Calu3 (cell line): ENCODE data around the gene KAZN. TPM values are rescaled to one million over a fixed set of nuclear protein-coding genes. Genes with fewer than 3 reads are reported as not detected.

Source experiments
- BruUV-seq: library from RNA; stranded (reverse); fragments of 400-500 nt; replicated peaks from 2 replicates; lab custom pipeline; 2021; lab: Mats Ljungman, UMichigan
- CTCF ChIA-PET: fragments of 300-600 bp; sonication (Branson Sonifier 250); formaldehyde crosslinking; loops from one replicate; lab custom pipeline; 2022; ENCODE audit warnings: antibody characterized with exemption; lab: Charles Lee
- DNase-seq: peaks from one replicate; pipeline ENCODE4 v3.0.0; 2022
- H3K27ac Mint-ChIP-seq: one replicate; pipeline ENCODE4 v1.8.0; 2022; ENCODE audit warnings: mixed read lengths; ENCODE audit not compliant: unreplicated experiment
- H3K27me3 Mint-ChIP-seq: one replicate; pipeline ENCODE4 v1.8.0; 2022; ENCODE audit warnings: mixed read lengths; ENCODE audit not compliant: unreplicated experiment
- H3K36me3 Mint-ChIP-seq: one replicate; pipeline ENCODE4 v1.8.0; 2022; ENCODE audit warnings: mild to moderate bottlenecking, moderate library complexity, mixed read lengths; ENCODE audit not compliant: insufficient read depth, unreplicated experiment
- H3K4me1 Mint-ChIP-seq: one replicate; pipeline ENCODE4 v1.8.0; 2022; ENCODE audit warnings: mild to moderate bottlenecking, low read depth, mixed read lengths; ENCODE audit not compliant: unreplicated experiment
- H3K4me3 Mint-ChIP-seq: one replicate; pipeline ENCODE4 v1.8.0; 2022; ENCODE audit warnings: mild to moderate bottlenecking, low read depth, moderate library complexity, mixed read lengths; ENCODE audit not compliant: unreplicated experiment
- H3K9me3 Mint-ChIP-seq: one replicate; pipeline ENCODE4 v1.8.0; 2022; ENCODE audit warnings: low read depth, mixed read lengths; ENCODE audit not compliant: unreplicated experiment
- intact Hi-C: fragments of 100-400 bp; cut with micrococcal nuclease; formaldehyde crosslinking; loops from one replicate; pipeline ENCODE4 v1.10.0; 2022; ENCODE audit not compliant: unreplicated experiment
- total RNA-seq: library from RNA; stranded (reverse); gene quantifications from 2 replicates; pipeline ENCODE4 v1.2.3, GENCODE V29; 2022
- TF ChIP-seq, protein P1 (sequence below): fragments of 200-600 bp; IDR thresholded peaks from one replicate; pipeline ENCODE4 v1.8.0; 2022; ENCODE audit warnings: antibody characterized with exemption; ENCODE audit not compliant: unreplicated experiment

KAZN gene
- total RNA-seq, 1 experiment from 2014 or later = 3.6 TPM

DNA sequence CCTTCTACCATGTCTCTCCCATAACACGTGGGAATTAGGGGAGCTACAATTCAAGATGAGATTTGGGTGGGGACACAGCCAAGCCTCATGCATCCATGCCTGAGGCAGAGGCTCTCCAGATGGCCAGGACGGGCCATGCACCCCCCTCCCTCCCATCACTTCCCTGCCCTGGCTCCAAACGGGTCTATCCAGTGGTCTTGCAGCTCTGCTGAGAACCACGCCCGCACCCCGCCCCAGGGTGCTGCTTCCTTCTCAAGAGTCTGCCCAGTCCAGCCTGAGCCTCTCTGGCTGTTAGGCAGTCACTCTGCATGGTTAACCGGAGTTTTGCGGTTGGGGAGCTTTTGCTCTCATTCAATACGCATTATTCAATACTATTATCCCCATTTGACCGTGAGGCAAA lies 423.6 kb downstream of the KAZN start:
- H3K4me3 Mint-ChIP-seq = no peak overlapping the region
- H3K9me3 Mint-ChIP-seq = no peaks in the 10 kb centered on the region
- BruUV-seq = no TSS peak
- no peaks in the 10 kb centered on the region for H3K27me3 Mint-ChIP-seq
- no peak overlapping the region for H3K27ac Mint-ChIP-seq
- intact Hi-C loops = no loop called here
- CTCF ChIA-PET = no interaction called here
- DNase-seq = no peak
- TF ChIP-seq, protein P1, sequence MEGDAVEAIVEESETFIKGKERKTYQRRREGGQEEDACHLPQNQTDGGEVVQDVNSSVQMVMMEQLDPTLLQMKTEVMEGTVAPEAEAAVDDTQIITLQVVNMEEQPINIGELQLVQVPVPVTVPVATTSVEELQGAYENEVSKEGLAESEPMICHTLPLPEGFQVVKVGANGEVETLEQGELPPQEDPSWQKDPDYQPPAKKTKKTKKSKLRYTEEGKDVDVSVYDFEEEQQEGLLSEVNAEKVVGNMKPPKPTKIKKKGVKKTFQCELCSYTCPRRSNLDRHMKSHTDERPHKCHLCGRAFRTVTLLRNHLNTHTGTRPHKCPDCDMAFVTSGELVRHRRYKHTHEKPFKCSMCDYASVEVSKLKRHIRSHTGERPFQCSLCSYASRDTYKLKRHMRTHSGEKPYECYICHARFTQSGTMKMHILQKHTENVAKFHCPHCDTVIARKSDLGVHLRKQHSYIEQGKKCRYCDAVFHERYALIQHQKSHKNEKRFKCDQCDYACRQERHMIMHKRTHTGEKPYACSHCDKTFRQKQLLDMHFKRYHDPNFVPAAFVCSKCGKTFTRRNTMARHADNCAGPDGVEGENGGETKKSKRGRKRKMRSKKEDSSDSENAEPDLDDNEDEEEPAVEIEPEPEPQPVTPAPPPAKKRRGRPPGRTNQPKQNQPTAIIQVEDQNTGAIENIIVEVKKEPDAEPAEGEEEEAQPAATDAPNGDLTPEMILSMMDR = no peak
- no peaks in the 10 kb centered on the region for H3K4me1 Mint-ChIP-seq
- H3K36me3 Mint-ChIP-seq = no peaks in the 10 kb centered on the region

DNA sequence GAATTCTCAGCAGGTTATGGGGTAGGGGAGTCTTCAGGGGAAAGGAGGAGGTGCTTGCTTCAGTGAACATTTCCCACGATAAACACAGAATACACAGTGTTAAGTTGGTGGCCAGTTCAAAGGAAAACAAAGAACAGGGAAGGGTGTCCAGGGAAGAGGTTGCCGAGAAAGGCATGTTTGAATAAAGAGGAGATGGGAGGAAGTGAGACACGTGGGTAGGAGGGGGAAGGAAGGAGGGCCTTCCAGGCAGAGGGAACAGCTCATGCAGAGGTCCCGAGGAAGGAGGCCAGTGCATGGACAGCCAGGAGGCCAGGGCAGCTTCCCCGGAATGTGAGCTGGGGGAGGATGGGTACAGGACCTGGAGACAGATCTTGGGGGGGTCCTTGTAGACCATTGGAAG lies 424.7 kb downstream of the KAZN start:
- Mint-ChIP-seq H3K36me3 (no peaks in the 10 kb centered on the region), H3K9me3 (no peaks in the 10 kb centered on the region), H3K4me1 (no peaks in the 10 kb centered on the region), H3K4me3 (no peak overlapping the region), H3K27me3 (no peaks in the 10 kb centered on the region), H3K27ac (no peak overlapping the region)
- intact Hi-C loops = no loop called here
- TF ChIP-seq, protein P1 = no peak
- CTCF ChIA-PET = no interaction called here
- no TSS peak for BruUV-seq
- no peak for DNase-seq

DNA sequence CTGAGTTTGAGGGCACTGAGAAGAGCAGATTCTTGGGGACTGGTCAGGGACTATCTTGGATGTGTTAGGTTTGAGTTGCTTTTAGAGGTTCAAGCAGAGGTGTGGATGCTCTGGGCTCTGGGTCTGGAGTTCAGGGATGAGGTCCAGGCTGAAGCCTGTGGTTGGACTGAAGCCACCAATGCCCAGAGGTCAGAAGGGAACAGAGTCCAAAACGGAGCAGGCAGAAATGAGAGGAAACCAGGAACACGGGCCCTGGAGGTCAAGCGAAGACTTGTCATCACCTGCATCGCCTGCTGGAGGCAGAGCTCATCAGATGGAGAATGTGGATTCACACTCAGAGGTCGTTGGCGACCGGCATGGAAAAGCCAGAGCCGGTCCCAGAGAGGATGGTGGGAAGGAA lies 425.5 kb downstream of the KAZN start:
- H3K9me3 Mint-ChIP-seq = no peaks in the 10 kb centered on the region
- intact Hi-C loops = no loop called here
- H3K4me3 Mint-ChIP-seq = no peak overlapping the region
- CTCF ChIA-PET = no interaction called here
- H3K4me1 Mint-ChIP-seq = no peaks in the 10 kb centered on the region
- H3K36me3 Mint-ChIP-seq = no peaks in the 10 kb centered on the region
- no peak overlapping the region for H3K27ac Mint-ChIP-seq
- H3K27me3 Mint-ChIP-seq = no peaks in the 10 kb centered on the region
- BruUV-seq = no TSS peak
- TF ChIP-seq, protein P1 = no peak
- no peak for DNase-seq

DNA sequence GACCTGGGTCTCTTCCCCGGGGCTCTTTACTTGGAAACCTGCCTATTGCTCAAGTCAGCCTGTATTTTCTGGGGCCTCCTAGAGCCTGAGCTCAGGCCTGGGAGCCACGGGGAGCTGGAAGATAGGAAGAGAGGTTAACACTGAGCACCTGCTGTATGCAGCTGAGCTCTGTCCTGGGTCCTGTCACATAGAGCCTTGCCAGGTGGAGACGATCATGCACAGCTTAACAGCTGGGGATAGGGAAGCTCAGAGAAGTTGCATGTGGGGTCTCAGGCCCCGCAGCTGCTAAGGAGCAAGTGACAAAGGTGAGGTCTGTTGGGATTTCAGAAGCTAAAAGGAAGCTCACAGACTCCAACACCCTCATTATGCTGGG lies 427.6 kb downstream of the KAZN start:
- BruUV-seq = no TSS peak
- DNase-seq = no peak

More for the DNA sequence above, 427.6 kb downstream of the KAZN start:
- intact Hi-C loops = loop anchor here (2.0 to 5.0 kb wide), 2 partner anchors 109 to 459 kb away; no protein-coding TSS in a partner anchor
- H3K36me3 Mint-ChIP-seq = no peaks in the 10 kb centered on the region
- H3K4me1 Mint-ChIP-seq = no peaks in the 10 kb centered on the region
- no peaks in the 10 kb centered on the region for H3K27me3 Mint-ChIP-seq
- H3K27ac Mint-ChIP-seq = no peak overlapping the region
- TF ChIP-seq, protein P1 = no peak
- H3K9me3 Mint-ChIP-seq = no peaks in the 10 kb centered on the region
- CTCF ChIA-PET = no interaction called here
- no peak overlapping the region for H3K4me3 Mint-ChIP-seq
